Fibroblast of mammary gland (primary cell): Measurements from ENCODE around the gene CELA2A.
A peak's percentile ranks its signal among the peaks of the same experiment; 100 is the strongest.

ENCODE experiments used
- DNase-seq: peaks from one replicate; pipeline ENCODE4 v3.0.0-alpha.2; 2010; ENCODE audit warnings: low read depth
- H3K4me3 ChIP-seq: 2 replicates; pipeline ENCODE4 v1.5.1; 2011; ENCODE audit warnings: low read depth, mild to moderate bottlenecking, low read length, moderate library complexity; ENCODE audit not compliant: control insufficient read depth
- TF ChIP-seq, protein P1 (sequence below): conservative IDR thresholded peaks from 2 replicates; pipeline ENCODE4 v1.5.1; 2011; ENCODE audit warnings: low read depth, low read length, inconsistent platforms; ENCODE audit not compliant: control insufficient read depth, insufficient read depth

Gene CELA2A

DNA sequence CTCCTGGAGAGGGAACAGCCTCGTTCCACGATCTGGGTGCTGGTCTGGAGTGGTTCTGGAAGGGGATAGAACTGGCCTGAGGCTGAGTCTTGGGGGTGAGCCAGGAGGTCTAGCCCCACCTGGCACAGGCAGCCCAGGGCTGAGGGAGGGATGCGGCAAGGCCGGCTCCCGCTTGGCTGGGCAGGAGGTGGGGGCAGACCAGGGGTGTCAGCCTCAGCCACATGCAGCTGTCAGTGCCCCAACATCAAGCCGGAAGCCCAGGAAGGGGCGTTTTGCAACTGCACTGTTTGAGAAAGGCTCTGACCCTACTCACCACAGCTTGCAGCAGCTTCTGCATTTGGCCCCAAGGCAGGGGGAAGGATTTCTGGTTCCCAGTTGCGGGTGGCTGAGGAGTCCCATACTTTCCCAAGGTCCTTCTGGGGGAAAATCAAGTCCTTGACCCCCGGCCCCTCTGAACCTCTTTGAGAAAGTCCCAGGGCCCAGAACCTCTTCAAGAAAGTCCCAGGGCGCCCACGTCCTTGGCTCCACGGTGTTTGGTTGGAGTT is 44.9 kb upstream of the CELA2A start:
- no peak for DNase-seq
- TF ChIP-seq, protein P1, sequence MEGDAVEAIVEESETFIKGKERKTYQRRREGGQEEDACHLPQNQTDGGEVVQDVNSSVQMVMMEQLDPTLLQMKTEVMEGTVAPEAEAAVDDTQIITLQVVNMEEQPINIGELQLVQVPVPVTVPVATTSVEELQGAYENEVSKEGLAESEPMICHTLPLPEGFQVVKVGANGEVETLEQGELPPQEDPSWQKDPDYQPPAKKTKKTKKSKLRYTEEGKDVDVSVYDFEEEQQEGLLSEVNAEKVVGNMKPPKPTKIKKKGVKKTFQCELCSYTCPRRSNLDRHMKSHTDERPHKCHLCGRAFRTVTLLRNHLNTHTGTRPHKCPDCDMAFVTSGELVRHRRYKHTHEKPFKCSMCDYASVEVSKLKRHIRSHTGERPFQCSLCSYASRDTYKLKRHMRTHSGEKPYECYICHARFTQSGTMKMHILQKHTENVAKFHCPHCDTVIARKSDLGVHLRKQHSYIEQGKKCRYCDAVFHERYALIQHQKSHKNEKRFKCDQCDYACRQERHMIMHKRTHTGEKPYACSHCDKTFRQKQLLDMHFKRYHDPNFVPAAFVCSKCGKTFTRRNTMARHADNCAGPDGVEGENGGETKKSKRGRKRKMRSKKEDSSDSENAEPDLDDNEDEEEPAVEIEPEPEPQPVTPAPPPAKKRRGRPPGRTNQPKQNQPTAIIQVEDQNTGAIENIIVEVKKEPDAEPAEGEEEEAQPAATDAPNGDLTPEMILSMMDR = no peak
- peak overlapping the region; percentile 76 for H3K4me3 ChIP-seq

DNA sequence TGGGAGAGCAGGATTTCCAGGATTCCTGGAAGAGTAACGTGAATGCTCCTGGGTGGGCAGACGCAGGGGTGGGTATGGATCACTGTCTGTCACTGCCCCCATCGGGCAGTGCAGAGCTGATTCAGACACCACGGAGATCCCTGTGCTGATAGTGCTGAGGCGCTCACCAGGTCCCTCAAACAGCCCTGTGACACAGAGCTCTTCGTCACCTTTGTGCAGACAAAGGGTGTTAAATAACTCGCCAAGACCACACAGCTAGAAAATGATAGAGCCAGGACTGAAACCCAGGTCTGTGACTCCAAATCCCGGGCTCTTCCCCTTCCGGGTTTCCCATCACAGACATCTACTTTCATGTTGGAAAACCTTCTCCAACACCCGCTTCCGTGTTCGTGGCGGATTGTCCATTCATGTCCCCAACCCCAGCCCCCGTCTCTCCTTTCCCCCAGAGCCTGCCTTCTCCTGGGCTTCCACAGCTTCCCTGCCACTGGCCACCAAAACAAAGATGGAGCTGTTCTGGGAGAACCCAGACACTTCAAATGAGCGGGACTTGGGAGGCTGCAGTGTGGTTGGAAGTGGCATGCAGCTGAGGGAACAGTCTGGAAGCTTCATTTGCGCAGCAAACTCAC is 44.2 kb upstream of the CELA2A start:
- TF ChIP-seq, protein P1 = no peak
- H3K4me3 ChIP-seq = no peak overlapping the region
- no peak for DNase-seq

DNA sequence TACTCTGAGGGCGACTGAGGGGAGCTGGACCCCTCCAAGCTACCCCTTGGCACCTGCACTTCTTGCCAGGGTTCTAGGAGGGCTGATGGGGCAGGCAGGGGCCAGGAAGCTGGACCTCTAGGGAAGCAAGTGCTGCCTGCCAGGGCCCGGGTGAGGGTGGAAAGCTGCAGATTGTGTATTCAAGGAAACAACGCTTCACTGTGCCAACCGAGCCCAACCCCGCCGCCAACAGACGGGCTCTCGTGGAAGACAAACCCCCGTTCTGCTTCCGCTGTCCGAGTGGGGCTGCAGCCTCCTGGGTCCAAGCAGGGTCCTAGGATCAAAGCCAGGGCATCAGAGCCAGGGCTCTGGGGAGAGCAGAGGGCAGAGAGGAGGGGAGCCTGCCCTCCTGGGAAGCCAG is 43.7 kb upstream of the CELA2A start:
- TF ChIP-seq, protein P1 = no peak
- H3K4me3 ChIP-seq = no peak overlapping the region
- no peak for DNase-seq

DNA sequence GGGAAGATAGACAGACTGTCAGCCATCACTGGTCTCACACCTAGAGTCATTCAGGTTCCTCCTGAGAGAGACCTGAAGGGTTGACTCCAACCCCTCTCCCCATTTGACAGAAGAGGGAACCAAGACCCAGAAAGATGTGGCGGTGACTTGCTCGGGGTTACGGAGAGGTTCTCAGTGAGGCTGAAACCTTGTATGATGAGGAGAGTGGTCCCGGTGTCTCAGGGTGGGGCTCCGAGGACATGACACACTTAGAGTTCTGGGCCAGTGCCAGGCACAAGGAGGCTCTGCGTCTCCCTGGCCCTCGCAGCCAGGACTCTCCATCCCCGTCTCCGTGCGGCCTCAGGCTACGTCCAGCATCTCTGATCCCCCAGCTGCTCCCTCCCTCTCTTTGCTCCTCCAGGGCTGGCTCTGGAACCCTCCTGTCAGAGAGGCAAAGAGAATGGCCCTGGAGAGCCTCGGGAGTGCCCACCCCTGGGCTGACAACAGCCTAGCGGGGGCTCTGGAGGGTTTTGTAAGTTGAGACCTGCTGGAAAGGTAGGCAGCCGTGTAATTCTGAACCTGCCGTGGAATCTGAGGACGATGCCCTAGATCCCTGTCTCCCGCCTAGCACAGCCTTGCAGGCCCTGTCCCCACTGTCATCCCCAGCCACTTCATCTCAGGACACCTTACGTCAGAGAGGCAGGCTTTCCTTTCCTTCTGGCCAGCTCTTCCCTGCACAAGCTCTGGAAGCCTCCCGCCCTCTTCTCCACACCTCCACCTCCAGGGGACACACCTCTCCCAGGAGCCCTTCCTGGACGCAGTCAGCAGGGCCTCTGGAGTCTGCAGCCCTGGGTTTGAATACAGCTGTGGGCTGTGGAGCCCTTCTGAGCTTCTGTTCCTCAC is 42.7 kb upstream of the CELA2A start:
- TF ChIP-seq, protein P1 = no peak
- H3K4me3 ChIP-seq = no peak overlapping the region
- no peak for DNase-seq

DNA sequence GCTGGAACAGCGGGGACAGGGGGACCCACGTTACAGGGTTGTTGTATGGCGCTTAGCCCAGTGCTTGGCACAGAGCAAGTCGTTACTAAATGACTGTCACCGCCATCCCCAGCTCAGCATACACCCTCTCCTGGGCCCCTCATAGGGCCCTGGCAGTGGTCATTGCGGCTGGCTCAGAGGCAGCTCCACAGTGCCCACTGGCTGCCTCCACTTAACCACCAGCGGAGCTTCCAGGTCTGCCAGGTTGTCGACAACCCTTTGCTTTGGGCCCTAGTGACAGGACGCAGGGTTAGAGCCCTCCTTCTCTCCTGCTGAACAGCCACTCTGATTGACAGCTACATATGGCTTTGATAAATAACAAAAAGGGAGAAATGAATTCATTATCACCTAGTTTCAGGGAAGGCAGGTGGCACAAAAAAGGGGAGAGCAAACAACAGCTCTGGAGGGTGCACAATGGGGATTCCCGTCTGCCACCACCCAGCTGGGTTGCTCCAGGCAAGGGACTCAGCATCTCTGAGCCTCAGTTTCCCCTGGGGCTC is 42.0 kb upstream of the CELA2A start:
- DNase-seq = no peak
- no peak overlapping the region for H3K4me3 ChIP-seq
- TF ChIP-seq, protein P1 = no peak

DNA sequence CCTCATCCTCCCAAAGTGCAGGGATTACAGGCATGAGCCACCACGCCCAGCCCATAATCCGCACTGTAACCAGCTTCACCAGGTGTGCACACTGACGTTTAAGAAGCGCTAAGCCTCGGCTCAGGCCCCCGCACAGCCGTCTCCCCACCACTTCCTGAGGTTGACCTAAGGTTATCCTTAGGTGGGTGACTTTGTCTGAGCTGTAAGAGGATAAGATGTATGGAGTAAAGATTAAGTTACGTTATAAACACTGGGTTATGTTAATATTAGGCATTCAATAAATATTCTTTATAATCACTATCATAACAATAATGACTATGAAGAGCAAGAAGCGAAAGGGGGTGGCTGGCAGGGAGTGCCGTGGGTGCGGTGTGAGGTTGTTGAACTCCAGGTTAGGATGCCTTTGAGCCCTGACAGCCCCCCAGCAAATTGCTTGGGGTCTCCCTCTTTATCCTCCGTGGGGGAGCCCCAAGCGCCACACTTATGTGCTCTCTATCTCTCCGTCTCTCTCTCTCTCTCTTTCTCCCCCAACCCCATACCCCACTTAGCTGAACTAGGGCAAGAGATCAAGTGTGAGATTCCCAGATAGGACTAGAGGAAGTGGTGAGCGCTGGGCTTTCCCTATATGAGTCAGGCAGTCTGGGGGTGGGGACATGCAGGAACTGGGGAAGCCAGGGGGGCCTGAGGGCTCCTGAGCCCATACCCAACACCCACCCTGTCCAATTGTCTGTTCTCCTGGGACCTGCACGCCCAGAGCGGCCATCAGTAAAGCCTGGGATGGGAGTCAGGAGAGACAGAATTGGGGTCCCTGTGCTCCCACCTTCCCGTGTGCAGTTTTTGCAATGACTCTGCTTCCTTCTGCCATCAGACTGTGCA is 39.2 kb upstream of the CELA2A start:
- TF ChIP-seq, protein P1 = no peak
- peak; percentile 63 for DNase-seq
- H3K4me3 ChIP-seq = no peak overlapping the region
